Measurements from ENCODE around the gene BFSP2. TPM values are rescaled to one million over a fixed set of nuclear protein-coding genes. Genes with fewer than 3 reads are reported as not detected.
A peak's percentile ranks its signal among the peaks of the same experiment; 100 is the strongest.

BFSP2 gene
- total and polyA plus RNA-seq, 2 of the 4 experiments (the other 2 are of a cell fraction): not detected

DNA sequence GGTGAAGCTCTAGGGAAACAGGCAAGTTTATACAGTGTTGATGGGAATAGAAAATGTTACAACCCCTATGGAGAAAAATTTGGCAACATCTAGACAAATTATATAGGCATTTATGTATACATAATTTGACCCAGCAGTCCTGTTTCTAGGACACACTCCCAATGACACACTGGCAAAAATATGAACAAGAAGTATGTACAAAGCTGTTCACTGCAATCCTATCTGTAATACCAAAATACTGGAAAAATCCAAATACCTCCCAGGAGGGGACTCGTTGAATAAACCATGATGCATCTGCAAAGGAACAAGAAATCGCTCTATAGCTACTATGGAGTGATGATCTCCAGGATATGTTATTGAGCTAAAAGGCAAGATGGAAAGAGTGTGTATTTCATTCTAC lies 8.5 kb downstream of the BFSP2 start:
- no peak overlapping the region for H3K9ac ChIP-seq (ENCODE audit: low read depth, low read length)
- DNase-seq: peak; percentile 58
- in situ Hi-C loops (cut with MboI; ENCODE audit: low sequenced_read_pairs): no loop called here
- no peak overlapping the region for H3K4ac ChIP-seq (ENCODE audit: low read depth, low read length)
- H3K4me3 ChIP-seq (ENCODE audit: insufficient read depth, low read depth, low read length): no peak overlapping the region
- H3K9me1 ChIP-seq (ENCODE audit: insufficient read depth, low read length): peaks cover 12% of the 10 kb centered on the region; the same call in 1 of the 2 replicates
- H2AK5ac ChIP-seq (ENCODE audit: low read depth, low read length): no peak overlapping the region
- no peak overlapping the region for H3K14ac ChIP-seq (replicated peaks; ENCODE audit: low read depth, low read length)
- no peak overlapping the region; the same call in 1 of the 2 replicates for H4K91ac ChIP-seq (ENCODE audit: insufficient read depth, low read depth, low read length)
- no peak overlapping the region for H2AK9ac ChIP-seq (replicated peaks; ENCODE audit: low read depth, low read length, poor library complexity)
- H3K9me3 ChIP-seq (ENCODE audit: control insufficient read depth, insufficient read depth, low read length): no peaks in the 10 kb centered on the region
- POLR2A ChIA-PET (ENCODE audit: unreplicated experiment): no interaction called here
- no peak overlapping the region for H4K5ac ChIP-seq (ENCODE audit: low read depth, low read length)
- CTCF ChIA-PET: interaction anchor here (0.8 kb wide), 1 partner anchor 682 kb away, joined by 4 read pairs; no protein-coding TSS in a partner anchor
- intact Hi-C loops (cut with micrococcal nuclease): no loop called here
- H3K27me3 ChIP-seq (ENCODE audit: control insufficient read depth, insufficient read depth, low read length): no peaks in the 10 kb centered on the region
- H2BK20ac ChIP-seq (ENCODE audit: low read depth, low read length): no peak overlapping the region
- H3K4me1 ChIP-seq (ENCODE audit: control insufficient read depth, insufficient read depth, low read length): peaks cover 22% of the 10 kb centered on the region
- WGBS, 2 experiments (ENCODE audit: extremely low coverage in 2 of 2, insufficient read length in 1 of 2): no CpG with 5 or more reads among the region's 2 CpGs
- ATAC-seq (ENCODE audit: low read depth): peak; percentile 54
- no peaks in the 10 kb centered on the region for H4K20me1 ChIP-seq (ENCODE audit: insufficient read depth, low read length)
- TF ChIP-seq FOS (IDR thresholded peaks at IDR 0.05; ENCODE audit: low read depth, low read length) (no peak), MAZ (IDR thresholded peaks at IDR 0.05; ENCODE audit: borderline replicate concordance, low read depth, low read length) (no peak), BHLHE40 (IDR thresholded peaks at IDR 0.05; ENCODE audit: low read depth, low read length) (no peak), CEBPB (IDR thresholded peaks at IDR 0.05; ENCODE audit: low read depth, low read length) (no peak), RCOR1 (IDR thresholded peaks at IDR 0.05; ENCODE audit: insufficient replicate concordance, low read length) (no peak)
- TF ChIP-seq, protein P1, sequence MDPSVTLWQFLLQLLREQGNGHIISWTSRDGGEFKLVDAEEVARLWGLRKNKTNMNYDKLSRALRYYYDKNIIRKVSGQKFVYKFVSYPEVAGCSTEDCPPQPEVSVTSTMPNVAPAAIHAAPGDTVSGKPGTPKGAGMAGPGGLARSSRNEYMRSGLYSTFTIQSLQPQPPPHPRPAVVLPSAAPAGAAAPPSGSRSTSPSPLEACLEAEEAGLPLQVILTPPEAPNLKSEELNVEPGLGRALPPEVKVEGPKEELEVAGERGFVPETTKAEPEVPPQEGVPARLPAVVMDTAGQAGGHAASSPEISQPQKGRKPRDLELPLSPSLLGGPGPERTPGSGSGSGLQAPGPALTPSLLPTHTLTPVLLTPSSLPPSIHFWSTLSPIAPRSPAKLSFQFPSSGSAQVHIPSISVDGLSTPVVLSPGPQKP (IDR thresholded peaks at IDR 0.05; ENCODE audit: borderline replicate concordance, low read depth, low read length): no peak
- TF ChIP-seq, protein P2, sequence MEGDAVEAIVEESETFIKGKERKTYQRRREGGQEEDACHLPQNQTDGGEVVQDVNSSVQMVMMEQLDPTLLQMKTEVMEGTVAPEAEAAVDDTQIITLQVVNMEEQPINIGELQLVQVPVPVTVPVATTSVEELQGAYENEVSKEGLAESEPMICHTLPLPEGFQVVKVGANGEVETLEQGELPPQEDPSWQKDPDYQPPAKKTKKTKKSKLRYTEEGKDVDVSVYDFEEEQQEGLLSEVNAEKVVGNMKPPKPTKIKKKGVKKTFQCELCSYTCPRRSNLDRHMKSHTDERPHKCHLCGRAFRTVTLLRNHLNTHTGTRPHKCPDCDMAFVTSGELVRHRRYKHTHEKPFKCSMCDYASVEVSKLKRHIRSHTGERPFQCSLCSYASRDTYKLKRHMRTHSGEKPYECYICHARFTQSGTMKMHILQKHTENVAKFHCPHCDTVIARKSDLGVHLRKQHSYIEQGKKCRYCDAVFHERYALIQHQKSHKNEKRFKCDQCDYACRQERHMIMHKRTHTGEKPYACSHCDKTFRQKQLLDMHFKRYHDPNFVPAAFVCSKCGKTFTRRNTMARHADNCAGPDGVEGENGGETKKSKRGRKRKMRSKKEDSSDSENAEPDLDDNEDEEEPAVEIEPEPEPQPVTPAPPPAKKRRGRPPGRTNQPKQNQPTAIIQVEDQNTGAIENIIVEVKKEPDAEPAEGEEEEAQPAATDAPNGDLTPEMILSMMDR (conservative IDR thresholded peaks at IDR 0.05; ENCODE audit: low read depth, low read length): no peak
- H2BK15ac ChIP-seq (ENCODE audit: low read depth, low read length): no peak overlapping the region
- H3K36me3 ChIP-seq (ENCODE audit: control insufficient read depth, insufficient read depth, low read length): no peaks in the 10 kb centered on the region
- H3K4me2 ChIP-seq (ENCODE audit: low read depth, low read length): peak overlapping the region; percentile 77; the same call in 1 of the 2 replicates
- no peak overlapping the region for H3K56ac ChIP-seq (ENCODE audit: extremely low read depth, insufficient read depth, low read length)
- H2BK5ac ChIP-seq (ENCODE audit: low read depth, low read length, poor library complexity, severe bottlenecking): peak overlapping the region; percentile 85
- BruUV-seq (replicated peaks): no TSS peak
- no peak overlapping the region for H2BK120ac ChIP-seq (ENCODE audit: low read depth, low read length)
- no peak overlapping the region for H3K18ac ChIP-seq (ENCODE audit: low read depth, low read length)
- no peak overlapping the region for H2AFZ ChIP-seq (replicated peaks; ENCODE audit: low read length, poor library complexity)
- no peak overlapping the region for H3K23ac ChIP-seq (ENCODE audit: low read depth, low read length)
- peak overlapping the region in 1 of 2 experiments; percentile 18; a peak in 1 of 4 replicates for H4K8ac ChIP-seq (ENCODE audit: low read depth in 2 of 2, low read length in 2 of 2)
- no peak overlapping the region for H3K27ac ChIP-seq (ENCODE audit: insufficient read depth, low read length)
- peaks cover 12 to 29% of the 10 kb centered on the region in 2 experiments for H3K79me1 ChIP-seq (ENCODE audit: low read depth in 1 of 2, low read length in 2 of 2)
- dilution Hi-C loops (cut with HindIII; ENCODE audit: low sequenced_read_pairs, unreplicated experiment): no loop called here
